GM12873 (cell line): ENCODE data around the gene SLC12A9.

Experiments used
- CTCF ChIP-seq: IDR thresholded peaks from 2 replicates; pipeline ENCODE4 v1.5.1; 2012; ENCODE audit warnings: low read depth, mild to moderate bottlenecking, moderate library complexity, low read length, control low read depth; ENCODE audit not compliant: insufficient read depth; ENCODE audit errors: missing control alignments

SLC12A9 gene

GRCh38 chr7:100837099-100837836 lies 15.2 kb upstream of the SLC12A9 start:
- no peak for TF ChIP-seq CTCF

- TF ChIP-seq CTCF, result no peak
These were observed 13.2 kb upstream of the SLC12A9 start for GRCh38 chr7:100839361-100839760.

- no peak for TF ChIP-seq CTCF
These were observed 11.9 kb upstream of the SLC12A9 start for GRCh38 chr7:100840470-100841100.

GRCh38 chr7:100847360-100847759 lies 5.2 kb upstream of the SLC12A9 start:
- no peak for TF ChIP-seq CTCF

GRCh38 chr7:100854146-100854895 lies 1.8 kb downstream of the SLC12A9 start:
- TF ChIP-seq CTCF, result no peak

- TF ChIP-seq CTCF, result no peak
These were observed 3.0 kb downstream of the SLC12A9 start for GRCh38 chr7:100855515-100855914.

GRCh38 chr7:100856871-100857282 lies 4.4 kb downstream of the SLC12A9 start:
- TF ChIP-seq CTCF, result no peak
